Stimulated activated CD4-positive, alpha-beta T cell treated with anti-CD3 and anti-CD28 coated beads, Interleukin-12 subunit alpha, Interleukin-12 subunit beta, amount 100 ng/mL, for 24 hours (primary cell): ENCODE data around the gene PACRG.

Experiments used
- DNase-seq, 2 experiments: peaks; one replicate each; pipeline ENCODE4 v3.0.0-alpha.2; 2020; ENCODE audit warnings: low read depth in 2 of 2

The PACRG gene

DNA sequence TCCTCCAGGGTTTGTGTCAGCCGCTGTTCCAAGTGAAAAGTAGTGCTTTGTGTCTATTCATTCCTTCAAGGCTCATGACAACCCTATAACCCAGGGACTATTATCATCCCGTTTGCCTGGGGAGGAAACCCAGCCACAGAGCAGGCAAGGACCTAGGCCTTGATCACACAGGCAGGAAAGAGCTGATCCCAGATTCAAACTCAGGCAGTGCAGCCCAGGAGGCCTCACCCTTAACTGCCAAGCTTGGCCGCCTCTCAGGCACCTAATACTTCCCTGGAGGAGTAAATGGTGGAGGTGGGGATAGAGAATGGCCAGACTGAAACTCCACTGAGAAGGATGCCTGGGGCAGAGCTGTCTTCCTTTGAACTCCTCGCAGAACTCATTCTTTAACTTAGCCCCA is 471.6 kb downstream of the PACRG start:
- DNase-seq: no peak

DNA sequence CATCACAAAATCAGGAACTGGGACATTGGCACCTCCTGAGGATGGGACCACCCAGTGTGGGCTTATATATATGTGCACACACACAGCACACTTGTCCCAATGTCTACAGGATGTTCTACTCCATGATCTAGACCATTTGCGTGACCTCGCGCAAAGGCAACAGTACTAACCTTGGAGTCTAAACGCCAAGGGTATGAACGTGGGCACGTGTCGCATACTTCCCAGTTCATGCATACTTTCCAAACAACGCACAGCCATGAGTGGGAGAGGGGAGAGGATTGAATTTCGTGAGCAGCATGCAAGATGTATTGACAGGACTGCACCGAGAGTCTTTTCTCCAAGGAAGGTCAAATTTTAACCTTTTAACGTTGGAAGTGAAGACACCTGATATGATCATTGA is 472.5 kb downstream of the PACRG start:
- DNase-seq: no peak

DNA sequence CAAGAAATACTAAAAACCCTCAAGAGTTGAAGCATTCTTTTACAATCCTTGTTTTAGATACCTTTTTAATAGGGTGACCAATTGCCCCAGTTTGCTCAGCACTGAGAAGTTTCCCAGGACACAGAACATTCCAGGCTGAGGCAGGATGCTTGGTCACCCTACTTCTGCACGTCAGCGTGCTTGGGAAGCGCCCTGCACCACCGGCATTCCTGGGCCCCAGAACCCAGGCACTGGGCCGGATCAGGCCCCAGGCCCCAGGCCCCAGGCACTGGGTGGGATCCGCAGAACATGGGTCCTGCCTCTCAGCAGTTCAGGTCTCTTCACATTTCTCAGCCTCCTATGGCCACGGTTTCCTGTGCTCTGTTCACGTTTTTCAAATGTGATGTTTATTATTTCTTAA is 472.9 kb downstream of the PACRG start:
- no peak for DNase-seq

DNA sequence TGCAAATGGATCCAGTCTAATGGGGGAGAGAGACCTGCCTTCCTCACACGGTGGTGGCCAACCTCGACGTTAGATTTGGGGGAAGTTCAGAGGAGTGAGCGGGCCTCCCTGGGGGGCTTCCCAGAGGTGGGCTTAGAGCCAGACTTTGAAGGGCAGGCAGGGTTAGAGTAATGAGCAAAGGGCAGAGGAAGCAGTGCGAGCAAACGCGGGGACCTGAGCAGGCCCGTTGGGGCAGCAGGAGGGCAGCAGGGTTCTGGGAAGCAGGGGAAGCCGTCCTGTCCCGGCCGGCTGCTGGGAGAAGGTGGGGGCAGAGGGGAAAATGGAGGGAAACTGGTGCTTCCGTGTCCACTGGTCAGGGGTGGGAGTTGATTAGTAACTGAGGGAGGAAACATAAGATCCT is 474.1 kb downstream of the PACRG start:
- no peak for DNase-seq

DNA sequence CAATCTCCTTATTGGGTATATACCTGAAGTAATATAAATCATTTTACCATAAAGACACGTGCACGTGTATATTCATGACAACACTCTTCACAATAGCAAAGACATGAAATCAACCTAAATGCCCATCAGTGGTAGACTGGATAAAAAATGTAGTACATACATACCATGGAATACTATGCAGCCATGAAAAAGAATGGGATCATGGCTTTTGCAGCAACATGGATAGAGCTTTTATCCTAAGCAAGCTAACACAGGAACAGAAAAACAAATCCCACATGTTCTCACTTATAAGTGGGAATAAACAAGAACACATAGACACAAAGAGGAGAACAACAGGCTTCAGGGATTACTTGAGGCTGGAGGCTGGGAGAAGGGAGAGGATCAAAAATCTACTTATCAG is 478.4 kb downstream of the PACRG start:
- DNase-seq: no peak

DNA sequence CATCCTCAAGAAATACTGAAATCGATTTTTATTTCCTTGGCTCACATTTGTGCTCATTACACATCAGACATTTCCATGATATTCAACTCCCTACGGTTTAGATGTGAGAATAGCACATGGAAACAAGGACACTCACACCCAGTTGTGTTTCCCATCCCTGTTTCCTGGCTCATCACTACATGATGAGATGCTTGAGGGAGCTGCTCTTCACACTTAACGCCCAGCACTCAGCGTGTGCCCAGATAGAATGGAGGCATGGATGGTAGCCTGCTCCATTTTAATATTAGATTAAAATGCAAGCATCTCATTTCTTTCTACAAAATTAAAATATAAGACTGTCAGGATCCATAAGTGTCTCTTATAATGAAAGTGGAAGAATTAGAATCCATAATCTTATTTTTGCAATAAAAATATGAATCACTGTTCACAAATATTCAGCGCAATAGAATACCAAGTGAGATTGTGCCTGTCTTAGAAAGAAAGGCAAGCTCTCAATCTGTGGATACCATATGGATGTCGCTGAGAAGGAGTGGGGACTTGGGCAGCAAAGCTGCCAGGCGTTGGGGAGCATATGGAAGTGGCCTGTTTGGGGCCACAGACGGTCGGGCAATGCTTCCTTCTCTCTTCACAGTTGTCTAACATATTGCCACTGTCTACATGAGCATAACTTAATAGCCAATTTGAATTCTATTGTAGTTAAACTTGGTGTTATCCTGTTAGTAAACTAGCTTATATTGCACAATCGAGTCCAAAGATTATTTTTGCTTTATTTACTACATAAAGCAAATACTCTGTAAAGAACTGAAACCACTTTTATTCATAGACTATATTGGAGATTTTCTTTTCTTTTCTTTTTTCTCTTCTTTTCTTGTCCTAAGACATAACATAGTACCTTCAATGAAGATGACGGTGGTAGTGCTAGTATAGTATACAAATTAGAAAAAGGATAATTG is 479.9 kb downstream of the PACRG start:
- no peak for DNase-seq

DNA sequence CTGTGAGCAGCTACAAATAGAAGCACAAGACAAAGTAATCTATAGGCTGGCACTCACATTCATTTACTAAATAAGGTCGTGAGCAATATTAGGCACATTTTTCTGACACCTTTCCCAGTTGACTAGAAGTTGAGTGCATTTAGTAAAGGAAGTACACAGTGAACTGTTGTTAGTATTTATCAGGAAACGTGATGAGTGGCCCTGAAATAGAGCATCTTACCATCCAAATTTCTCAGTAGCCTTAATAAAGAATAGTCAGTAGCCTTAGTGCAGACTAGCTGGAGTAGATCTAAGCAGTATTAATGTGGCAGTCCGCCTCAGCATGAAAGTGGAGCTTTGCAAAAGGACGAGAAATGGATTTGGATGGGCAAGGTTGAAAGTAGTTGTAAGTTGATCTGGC is 481.2 kb downstream of the PACRG start:
- no peak for DNase-seq

DNA sequence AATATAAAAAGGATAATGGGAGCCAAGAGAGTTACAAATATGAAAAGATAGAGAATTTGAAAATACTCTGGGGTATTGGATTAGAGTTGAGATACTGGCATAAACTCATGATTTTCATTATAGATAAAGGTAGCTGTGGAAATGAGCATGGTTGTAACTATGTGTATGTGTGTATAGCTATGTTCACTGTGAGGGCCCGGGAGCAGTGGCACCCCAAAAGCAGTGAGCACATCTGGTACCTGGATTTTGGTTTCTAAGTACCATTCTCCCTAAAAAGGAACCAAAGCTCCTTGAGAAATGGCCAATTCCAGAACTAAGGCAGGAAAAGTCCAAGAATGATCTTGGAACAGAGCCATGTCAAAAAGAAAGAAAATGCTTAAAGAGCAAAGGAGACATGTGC is 484.3 kb downstream of the PACRG start:
- no peak for DNase-seq

DNA sequence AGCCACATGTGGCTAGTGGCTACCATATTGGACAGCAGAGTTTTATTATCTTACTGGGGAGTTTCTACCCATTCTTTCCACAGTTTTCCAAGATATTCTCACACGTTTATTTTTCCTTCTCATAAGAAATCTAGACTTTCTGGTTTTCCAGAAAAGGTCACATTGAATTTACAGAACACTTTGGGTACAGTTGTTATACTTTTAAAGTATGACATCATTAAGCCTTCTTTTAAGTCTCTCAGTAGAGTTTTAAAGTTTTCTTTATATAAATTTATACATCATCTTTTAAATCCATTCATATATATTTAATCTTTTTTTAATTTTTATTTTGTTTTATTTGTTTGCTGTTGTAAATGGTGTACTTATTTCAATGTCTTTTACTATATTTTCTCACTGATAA is 486.5 kb downstream of the PACRG start:
- DNase-seq: no peak

DNA sequence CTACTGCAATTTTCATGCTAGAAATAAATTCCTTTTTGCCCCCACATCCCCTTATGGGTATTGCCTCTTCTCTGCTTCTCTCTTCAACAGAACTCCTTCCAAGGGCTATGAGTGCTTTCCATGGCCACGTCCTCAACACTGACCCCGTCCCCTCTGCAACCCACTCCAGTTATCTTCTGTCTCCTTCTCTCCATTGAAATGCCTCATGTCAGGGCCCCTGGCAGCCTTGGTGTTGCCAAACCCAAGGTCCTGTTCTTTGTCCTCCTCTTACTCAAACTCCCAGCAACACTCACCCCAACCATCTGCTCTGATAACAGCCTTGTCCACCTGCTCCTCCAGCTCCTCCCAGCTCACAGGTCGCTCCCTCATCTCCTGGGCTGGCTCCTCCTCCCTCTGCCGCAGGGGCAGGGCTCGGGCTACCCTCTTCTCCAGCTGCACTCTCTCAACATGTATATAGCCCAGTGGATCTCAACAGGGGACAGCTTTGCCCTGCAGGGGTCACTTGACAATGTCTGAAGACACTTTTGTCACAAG is 490.7 kb downstream of the PACRG start:
- no peak for DNase-seq

DNA sequence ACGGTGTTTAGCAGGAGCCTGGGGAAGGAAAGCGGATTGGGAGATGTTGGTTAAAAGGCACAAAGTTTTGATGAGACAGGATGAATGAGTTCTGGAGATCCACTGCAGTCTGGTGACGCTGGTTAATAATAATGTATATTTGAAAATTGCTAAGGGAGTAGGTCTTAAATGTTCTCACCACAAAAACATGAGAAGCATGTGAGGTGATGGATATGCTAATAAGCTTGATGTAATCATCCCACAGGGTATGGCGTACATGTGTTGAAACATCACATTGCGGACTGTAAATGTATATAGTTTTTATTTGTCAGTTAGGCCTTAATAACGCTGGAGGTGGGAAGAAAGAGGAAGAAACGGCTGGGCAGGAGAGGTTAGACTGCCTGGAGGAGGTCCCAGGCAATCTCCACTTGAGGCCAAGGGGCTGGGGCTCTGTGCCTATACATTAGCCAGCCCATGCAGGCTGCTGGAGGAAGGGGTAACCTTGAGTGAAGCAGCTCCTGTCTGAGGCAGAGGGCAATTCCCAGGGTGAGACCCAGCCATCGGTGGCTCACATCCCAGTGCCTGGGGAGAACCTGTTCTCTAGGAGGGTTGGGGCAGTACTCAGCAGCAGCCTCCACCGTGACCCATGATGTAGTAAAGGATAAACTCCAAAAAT is 498.5 kb downstream of the PACRG start:
- DNase-seq: no peak

DNA sequence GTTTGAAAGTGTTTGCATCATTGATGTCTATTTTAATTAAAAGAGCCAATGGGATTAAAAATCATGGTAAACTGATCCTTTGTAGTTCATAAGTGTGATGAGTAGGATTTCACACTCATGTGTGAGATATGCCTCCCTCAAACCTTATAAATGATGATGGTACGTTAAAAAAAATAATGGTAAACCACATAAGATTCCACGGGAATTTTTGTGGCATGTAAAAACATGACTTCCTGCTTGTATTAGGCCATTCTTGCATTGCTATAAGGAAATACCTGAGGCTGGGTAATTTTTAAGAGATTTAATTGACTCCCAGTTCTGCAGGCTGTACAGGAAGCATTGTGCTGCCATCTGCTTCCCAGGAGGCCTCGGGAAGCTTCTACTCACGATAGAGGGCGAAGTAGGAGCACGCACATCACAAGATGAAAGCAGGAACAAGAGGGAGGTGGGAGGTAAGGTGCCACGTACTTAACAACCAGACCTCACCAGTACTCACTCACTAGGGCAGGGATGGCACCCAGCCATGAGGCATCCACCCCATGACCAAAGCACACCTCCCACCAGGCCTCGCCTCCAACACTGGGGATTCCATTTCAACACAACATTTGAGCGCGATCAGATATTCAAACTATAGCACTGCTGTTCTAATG is 499.2 kb downstream of the PACRG start:
- DNase-seq: no peak

DNA sequence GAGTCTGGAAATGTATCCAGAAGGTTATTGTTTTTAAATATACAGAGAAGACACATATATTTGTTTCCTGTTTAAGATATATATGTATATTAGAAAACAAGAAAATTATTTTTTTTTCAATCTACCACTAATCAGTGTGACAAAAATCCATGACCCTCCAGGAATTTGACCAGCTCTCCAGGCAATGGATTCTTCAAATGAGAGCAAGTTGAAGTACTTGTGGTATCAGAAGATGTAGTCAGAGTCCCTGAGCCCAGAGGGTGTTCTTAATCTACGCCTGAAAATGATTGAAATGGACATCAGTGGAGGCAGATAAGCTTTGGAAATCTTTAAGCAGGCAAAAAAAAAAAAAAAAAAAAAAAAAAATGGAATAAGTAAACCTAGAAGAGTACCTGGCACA is 500.3 kb downstream of the PACRG start:
- DNase-seq: no peak

DNA sequence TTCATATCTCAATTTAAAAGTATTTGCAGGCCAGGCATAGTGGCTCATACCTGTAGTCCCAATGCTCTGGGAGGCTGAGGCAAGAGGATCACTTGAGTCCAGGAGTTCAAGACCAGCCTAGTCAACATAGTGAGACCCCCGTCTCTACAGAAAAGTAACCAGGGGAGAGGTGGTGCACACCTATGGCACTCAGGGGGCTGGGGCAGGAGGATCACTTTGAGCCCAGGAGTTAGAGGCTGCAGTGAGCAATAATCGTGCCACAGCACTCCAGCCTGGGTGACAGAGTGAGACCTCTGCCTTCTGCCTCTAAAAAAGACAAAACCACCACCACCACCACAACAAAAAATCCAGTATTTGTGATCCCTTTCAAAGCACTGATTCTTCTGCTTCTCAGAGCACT is 501.3 kb downstream of the PACRG start:
- DNase-seq: no peak

DNA sequence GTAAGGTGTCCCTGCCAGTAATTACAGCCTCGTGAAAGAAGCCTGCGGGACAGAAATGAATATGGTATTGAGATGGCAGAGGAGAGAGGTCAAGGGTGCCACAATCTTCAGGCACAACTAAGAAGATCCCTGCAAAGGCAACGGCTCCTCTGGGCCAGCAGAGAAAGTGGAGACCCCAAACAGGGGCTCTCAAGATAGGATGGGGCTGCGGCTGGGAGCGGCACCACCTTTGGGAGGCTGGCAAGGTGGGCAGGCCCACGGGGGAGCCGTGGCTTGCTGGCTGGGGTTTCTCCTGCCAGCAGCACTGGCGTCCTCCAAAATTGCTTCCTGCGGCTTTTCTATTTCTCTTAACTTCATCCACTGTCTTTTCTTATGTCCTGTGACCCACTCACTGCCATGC is 503.1 kb downstream of the PACRG start:
- no peak for DNase-seq

DNA sequence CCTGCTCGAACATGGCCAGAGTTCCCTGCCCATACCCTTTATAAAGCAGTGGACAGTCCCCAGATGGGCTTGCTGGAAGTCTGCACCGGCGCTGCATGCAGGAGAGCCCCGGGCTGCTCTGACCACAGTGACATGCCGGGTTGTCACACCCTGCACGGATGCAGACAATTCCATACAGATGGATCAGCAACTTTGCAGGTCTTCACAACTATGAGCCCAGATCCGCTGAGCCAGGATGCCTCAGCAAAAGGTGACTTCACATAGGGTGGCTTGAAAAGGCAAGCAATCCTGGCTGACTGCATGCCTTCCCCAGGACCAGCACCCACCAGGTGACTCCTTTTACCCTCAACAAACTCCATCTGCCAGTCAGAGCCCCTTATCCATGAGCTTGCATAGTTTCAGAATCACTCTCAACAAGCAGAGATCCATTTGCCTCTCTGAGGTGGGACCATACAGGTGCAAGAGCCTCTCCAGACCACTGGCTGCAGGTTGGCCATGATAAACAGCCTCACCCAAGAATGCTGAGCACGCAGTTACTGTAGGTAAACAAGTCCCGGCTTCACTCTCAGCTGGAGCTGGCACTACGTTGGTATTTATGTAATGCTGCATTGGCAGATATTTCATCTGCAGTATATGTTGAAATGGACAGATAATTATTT is 503.7 kb downstream of the PACRG start:
- DNase-seq: no peak

DNA sequence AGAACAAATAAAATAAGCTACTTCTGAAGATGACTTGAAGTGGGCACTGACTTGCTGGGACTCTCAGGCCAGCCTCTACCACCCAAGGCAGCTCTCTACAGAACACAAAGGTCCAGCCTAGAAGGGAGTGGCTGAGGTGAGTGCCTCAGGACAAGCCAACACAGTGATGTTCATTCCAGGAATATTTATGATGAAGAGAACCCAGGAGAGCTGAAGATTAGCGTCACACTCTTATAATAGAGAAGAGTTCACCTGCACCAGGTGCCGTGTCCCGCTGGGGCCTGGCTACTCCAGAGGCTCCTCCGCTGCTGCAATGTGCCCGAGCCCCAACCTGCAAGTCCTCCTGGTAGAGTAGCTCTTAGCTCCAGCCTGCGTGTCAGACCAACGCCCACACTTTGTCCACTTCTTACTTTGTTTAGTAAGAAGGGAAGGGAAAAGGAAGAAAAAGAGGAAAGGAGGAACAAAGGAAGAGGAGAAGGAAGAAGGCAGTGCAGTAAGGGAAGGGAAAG is 504.3 kb downstream of the PACRG start:
- no peak for DNase-seq

DNA sequence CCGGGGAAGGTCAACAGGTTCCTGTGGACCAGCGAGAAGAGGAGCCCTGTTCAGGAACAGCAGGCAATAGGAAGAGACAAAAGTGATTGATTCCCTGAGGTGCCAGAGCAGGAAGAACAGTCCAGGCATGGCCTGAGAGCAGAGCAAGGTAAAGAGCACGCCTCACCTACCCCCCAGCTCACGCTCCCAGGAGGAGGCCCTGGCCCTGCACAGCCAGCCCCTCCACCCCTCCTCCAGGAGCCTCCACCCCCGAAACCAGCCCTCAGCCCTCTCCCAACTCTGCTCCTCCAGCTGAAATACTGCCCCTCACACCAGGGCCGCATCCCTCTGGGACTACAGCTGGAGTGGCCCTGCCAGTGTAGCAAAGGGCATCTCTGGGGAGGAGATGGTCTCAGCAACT is 504.9 kb downstream of the PACRG start:
- no peak for DNase-seq

DNA sequence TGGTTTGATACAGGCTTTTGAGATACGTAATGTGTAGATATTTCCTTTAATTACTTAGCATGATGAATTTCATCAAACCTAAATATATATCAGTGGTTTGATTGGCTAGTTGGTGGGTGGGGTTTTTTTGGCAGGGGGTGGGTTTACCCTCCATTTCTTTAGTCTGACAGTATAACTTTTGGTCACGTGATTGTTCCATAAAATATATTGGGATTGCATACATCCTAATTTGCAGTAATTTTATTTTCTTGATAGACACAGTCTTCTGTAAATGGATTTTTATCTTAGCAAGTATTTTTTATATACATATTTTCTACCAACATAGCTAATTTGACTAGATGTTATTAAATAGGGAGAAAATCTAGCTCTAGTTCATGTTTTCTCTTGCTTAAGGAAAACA is 509.3 kb downstream of the PACRG start:
- DNase-seq: no peak

DNA sequence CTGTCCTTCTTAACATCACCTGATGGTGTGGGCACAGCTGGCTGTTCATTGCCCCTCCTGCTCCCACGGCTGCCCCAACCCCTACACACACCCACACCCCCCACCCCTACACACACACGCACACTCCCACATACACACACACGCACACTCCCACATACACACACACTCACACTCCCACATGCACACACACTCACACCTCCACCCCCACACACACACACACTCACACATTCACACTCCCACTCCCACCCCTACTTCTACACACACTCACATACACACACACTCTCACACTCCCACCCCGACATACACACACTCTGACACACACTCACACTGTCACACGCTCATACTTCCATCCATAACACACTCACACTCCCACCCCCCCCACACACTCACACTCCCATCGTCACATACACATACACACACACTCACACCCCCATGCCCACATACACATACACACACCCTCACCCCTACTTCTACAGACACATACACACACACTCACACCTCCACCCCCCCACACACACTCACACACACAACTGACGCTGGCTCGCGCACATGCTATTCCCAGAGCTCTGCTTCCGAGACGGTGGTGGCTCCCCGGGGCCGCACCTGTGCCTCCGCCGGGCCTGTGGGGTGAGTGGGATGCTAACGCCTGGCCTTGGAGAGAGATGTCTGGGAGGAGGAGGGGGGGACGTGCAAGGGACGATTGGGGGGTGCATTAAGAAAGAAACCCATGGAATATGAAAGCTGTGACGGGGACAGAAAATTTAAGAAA is 512.0 kb downstream of the PACRG start:
- no peak for DNase-seq

DNA sequence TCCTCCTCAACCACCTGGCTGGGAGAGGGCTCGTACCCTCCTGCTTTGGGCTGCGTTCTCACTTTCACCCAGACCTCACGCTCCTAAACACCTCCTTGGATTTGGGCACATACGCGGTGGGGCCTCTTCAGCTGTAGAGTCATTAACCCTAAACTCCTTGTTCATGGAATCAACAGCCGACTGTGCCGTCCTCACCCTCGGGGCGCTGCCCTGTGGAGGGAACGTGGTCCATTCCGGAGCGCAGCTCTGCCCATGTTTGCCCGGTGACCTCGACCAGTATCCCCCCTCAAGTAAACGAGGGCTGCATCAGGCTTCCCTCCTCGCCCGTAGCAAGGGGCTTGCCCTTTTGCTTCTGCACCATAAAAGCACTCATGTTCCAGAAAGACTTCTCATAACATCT is 512.8 kb downstream of the PACRG start:
- no peak for DNase-seq
